ES-I3 (cell line): Measurements from ENCODE around the gene NIN.

Experiments used
- H3K36me3 ChIP-seq: 2 replicates; pipeline ENCODE4 v1.6.1; 2013; ENCODE audit warnings: mild to moderate bottlenecking, low read length, control low read depth, moderate library complexity; ENCODE audit not compliant: insufficient read depth
- H3K4me1 ChIP-seq: 2 replicates; pipeline ENCODE4 v1.6.1; 2013; ENCODE audit warnings: mild to moderate bottlenecking, control low read depth, low read length; ENCODE audit not compliant: insufficient read depth
- H3K9ac ChIP-seq: 2 replicates; pipeline ENCODE4 v1.6.1; 2013; ENCODE audit warnings: low read depth, mild to moderate bottlenecking, low read length, moderate library complexity
- H3K9me3 ChIP-seq: 2 replicates; pipeline ENCODE4 v1.6.1; 2013; ENCODE audit warnings: mild to moderate bottlenecking, low read length, moderate library complexity; ENCODE audit not compliant: control insufficient read depth, insufficient read depth

Gene NIN

GRCh38 chr14:50734950-50735695 lies 95.8 kb downstream of the NIN start:
- no peaks in the 10 kb centered on the region for H3K4me1 ChIP-seq
- no peaks in the 10 kb centered on the region; the same call in 1 of the 2 replicates for H3K36me3 ChIP-seq
- no peaks in the 10 kb centered on the region; the same call in 1 of the 2 replicates for H3K9me3 ChIP-seq
- no peak overlapping the region for H3K9ac ChIP-seq

- peaks cover 6% of the 10 kb centered on the region; the same call in 1 of the 2 replicates for H3K9me3 ChIP-seq
- no peaks in the 10 kb centered on the region for H3K4me1 ChIP-seq
- no peak overlapping the region for H3K9ac ChIP-seq
- no peaks in the 10 kb centered on the region; the same call in none of the 2 replicates for H3K36me3 ChIP-seq
Observed at GRCh38 chr14:50733494-50733893, 97.5 kb downstream of the NIN start.

- Histone ChIP-seq H3K9me3 (peaks cover 6% of the 10 kb centered on the region; the same call in 1 of the 2 replicates), H3K9ac (no peak overlapping the region), H3K36me3 (peaks cover 3% of the 10 kb centered on the region), H3K4me1 (no peaks in the 10 kb centered on the region)
Observed at GRCh38 chr14:50728836-50729235, 102.1 kb downstream of the NIN start.

- Histone ChIP-seq H3K9me3 (peaks cover 6% of the 10 kb centered on the region; the same call in 1 of the 2 replicates), H3K9ac (no peak overlapping the region), H3K36me3 (peaks cover 3% of the 10 kb centered on the region), H3K4me1 (no peaks in the 10 kb centered on the region)
Observed at GRCh38 chr14:50726372-50727107, 104.4 kb downstream of the NIN start.

GRCh38 chr14:50725761-50726160 lies 105.2 kb downstream of the NIN start:
- Histone ChIP-seq H3K36me3 (peaks cover 3% of the 10 kb centered on the region), H3K9me3 (peaks cover 6% of the 10 kb centered on the region; the same call in 1 of the 2 replicates), H3K9ac (no peak overlapping the region), H3K4me1 (no peaks in the 10 kb centered on the region)

- Histone ChIP-seq H3K36me3 (peaks cover 3% of the 10 kb centered on the region; the same call in 1 of the 2 replicates), H3K9ac (no peak overlapping the region), H3K9me3 (no peaks in the 10 kb centered on the region), H3K4me1 (no peaks in the 10 kb centered on the region)
Observed at GRCh38 chr14:50719911-50720759, 110.8 kb downstream of the NIN start.

- Histone ChIP-seq H3K4me1 (no peaks in the 10 kb centered on the region), H3K9ac (no peak overlapping the region), H3K9me3 (no peaks in the 10 kb centered on the region), H3K36me3 (no peaks in the 10 kb centered on the region)
Observed at GRCh38 chr14:50718949-50719348, 112.0 kb downstream of the NIN start.

- Histone ChIP-seq H3K36me3 (no peaks in the 10 kb centered on the region), H3K4me1 (no peaks in the 10 kb centered on the region), H3K9me3 (no peaks in the 10 kb centered on the region), H3K9ac (no peak overlapping the region)
Observed at GRCh38 chr14:50717811-50718210, 113.2 kb downstream of the NIN start.

- Histone ChIP-seq H3K36me3 (no peaks in the 10 kb centered on the region), H3K9ac (no peak overlapping the region), H3K4me1 (no peaks in the 10 kb centered on the region), H3K9me3 (no peaks in the 10 kb centered on the region)
Observed at GRCh38 chr14:50714450-50715073, 116.4 kb downstream of the NIN start.

GRCh38 chr14:50711043-50711442 lies 119.9 kb downstream of the NIN start:
- Histone ChIP-seq H3K9ac (no peak overlapping the region), H3K4me1 (no peaks in the 10 kb centered on the region), H3K9me3 (no peaks in the 10 kb centered on the region), H3K36me3 (no peaks in the 10 kb centered on the region)

- H3K9ac ChIP-seq, result no peak overlapping the region
Observed at GRCh38 chr14:50705026-50705593, 125.9 kb downstream of the NIN start.

GRCh38 chr14:50704454-50705010 lies 126.4 kb downstream of the NIN start:
- no peak overlapping the region for H3K9ac ChIP-seq
- no peaks in the 10 kb centered on the region for H3K36me3 ChIP-seq
- no peaks in the 10 kb centered on the region for H3K4me1 ChIP-seq

More at GRCh38 chr14:50705026-50705593, 125.9 kb downstream of the NIN start:
- no peaks in the 10 kb centered on the region for H3K9me3 ChIP-seq
- no peaks in the 10 kb centered on the region for H3K36me3 ChIP-seq
- H3K4me1 ChIP-seq, result no peaks in the 10 kb centered on the region

GRCh38 chr14:50697659-50698290 lies 133.2 kb downstream of the NIN start:
- no peak overlapping the region for H3K9ac ChIP-seq
- no peaks in the 10 kb centered on the region for H3K36me3 ChIP-seq
- no peaks in the 10 kb centered on the region for H3K4me1 ChIP-seq
- H3K9me3 ChIP-seq, result peaks cover 11% of the 10 kb centered on the region; the same call in 1 of the 2 replicates

More at GRCh38 chr14:50704454-50705010, 126.4 kb downstream of the NIN start:
- H3K9me3 ChIP-seq, result no peaks in the 10 kb centered on the region
